ENCODE results near the gene KCNJ12. TPM values are rescaled to one million over a fixed set of nuclear protein-coding genes. Genes with fewer than 3 reads are reported as not detected.

The KCNJ12 gene
- total RNA-seq, 8 experiments from 2014 or later: 0.35 to 6.3 (median 2.7) TPM

DNA sequence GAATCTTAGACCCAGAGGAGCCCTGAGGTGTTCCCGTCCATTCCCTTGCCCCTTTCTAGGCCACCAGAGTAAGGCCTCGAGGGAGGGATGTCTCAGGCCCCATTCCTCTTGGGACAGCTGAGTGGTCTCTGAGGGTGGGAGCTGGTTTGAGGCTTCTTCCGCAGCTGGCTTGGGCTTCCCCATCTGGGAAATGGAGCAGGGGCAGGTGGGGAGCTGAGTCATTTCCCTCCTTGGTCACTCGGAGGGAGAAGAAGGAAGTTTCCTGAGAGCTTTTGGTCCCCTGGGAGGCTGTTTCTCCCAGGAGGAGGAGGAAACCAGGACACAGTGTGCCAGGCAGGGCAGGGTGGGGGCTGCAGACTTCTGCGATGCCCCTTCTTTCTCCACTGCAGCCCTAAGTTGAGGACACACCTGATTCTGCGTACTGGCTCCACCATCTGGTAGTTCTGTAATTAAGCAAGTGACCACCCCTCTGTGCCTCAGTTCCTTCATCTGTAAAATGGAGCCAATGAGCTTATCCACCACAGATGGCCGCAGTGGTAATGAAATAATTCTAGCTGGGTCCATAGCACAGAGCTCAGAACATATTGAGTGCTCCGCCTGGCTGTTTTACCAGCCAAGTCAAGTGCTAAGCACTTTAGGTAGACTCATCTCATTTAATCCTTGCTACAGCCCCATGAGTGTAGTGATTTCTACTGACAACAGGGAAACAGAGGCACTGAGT, 1.6 kb upstream of the KCNJ12 start:
- WGBS, 10 experiments: 79 to 100% (median 94%) methylated on average over 2 of the region's 8 CpGs; no CpG with 5 or more reads in 5 of the 10 experiments
- in situ Hi-C loops (cut with MboI; ENCODE audit: low pct_unique_long_range_greater_than_20kb in 2 of 9, low sequenced_read_pairs in 9 of 9, unreplicated experiment in 9 of 9): no loop called here
- Histone ChIP-seq H3K27ac (no peak overlapping the region), H3K4me1 (replicated peaks in 1 of 2) (peaks cover 38 to 51% of the 10 kb centered on the region in 2 donors), H3K4me3 (no peak overlapping the region)
- no peak for ATAC-seq (replicated peaks in 6 of 8)

GRCh38 chr17:21375162-21375560, 996 bp upstream of the KCNJ12 start:
- Histone ChIP-seq H3K27ac (no peak overlapping the region), H3K4me3 (no peak overlapping the region)
- WGBS, 10 experiments: 0 to 100% (median 80%) methylated on average over 1 to 2 of the region's 7 CpGs; no CpG with 5 or more reads in 5 of the 10 experiments

DNA sequence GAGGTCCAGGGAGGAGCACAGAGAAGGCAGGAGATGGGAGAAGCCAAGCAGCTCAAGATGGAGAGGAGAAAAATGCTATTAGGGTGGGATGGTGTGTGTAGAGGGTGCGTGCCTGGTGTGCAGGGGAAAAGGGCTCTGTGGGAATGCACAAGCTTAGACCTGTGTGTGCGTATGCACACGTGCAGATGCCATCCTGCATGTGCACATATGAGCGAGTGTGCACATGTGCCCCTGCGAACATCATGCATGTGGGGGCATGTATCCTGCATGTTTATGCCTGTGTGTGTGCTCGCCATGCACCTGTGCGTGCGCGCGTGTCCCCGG, 438 bp upstream of the KCNJ12 start:
- no peak overlapping the region for H3K27ac ChIP-seq
- peak in 1 of 8 experiments; percentile 50 for ATAC-seq (replicated peaks in 6 of 8)
- in situ Hi-C loops (cut with MboI; ENCODE audit: low pct_unique_long_range_greater_than_20kb in 2 of 9, low sequenced_read_pairs in 9 of 9, unreplicated experiment in 9 of 9): no loop called here
- 20 to 100% (median 63%) methylated on average over 1 to 8 of the region's 11 CpGs; no CpG with 5 or more reads in 4 of the 10 experiments for WGBS, 10 experiments
- peaks cover 28 to 40% of the 10 kb centered on the region in 2 donors for H3K4me1 ChIP-seq (replicated peaks in 1 of 2)
- peak overlapping the region in 3 of 5 donors; percentile 33 to 39 (median 38) for H3K4me3 ChIP-seq

More at GRCh38 chr17:21375162-21375560, 996 bp upstream of the KCNJ12 start:
- peaks cover 34 to 46% of the 10 kb centered on the region in 2 donors for H3K4me1 ChIP-seq (replicated peaks in 1 of 2)
- in situ Hi-C loops (cut with MboI; ENCODE audit: low pct_unique_long_range_greater_than_20kb in 2 of 9, low sequenced_read_pairs in 9 of 9, unreplicated experiment in 9 of 9): no loop called here
- no peak for ATAC-seq (replicated peaks in 6 of 8)

GRCh38 chr17:21376759-21377690, 868 bp downstream of the KCNJ12 start:
- H3K4me1 ChIP-seq (replicated peaks in 1 of 2): peaks cover 19 to 27% of the 10 kb centered on the region in 2 donors
- WGBS, 10 experiments: 0 to 6% (median 1%) methylated on average over 1 to 27 of the region's 80 CpGs; no CpG with 5 or more reads in 6 of the 10 experiments
- ATAC-seq (replicated peaks in 6 of 8): peak; percentile 17 to 84 (median 40)
- no peak overlapping the region for H3K27ac ChIP-seq
- in situ Hi-C loops (cut with MboI; ENCODE audit: low pct_unique_long_range_greater_than_20kb in 2 of 9, low sequenced_read_pairs in 9 of 9, unreplicated experiment in 9 of 9): no loop called here
- peak overlapping the region; percentile 33 to 42 (median 38) for H3K4me3 ChIP-seq

GRCh38 chr17:21377705-21378396, 1.7 kb downstream of the KCNJ12 start:
- in situ Hi-C loops (cut with MboI; ENCODE audit: low pct_unique_long_range_greater_than_20kb in 2 of 9, low sequenced_read_pairs in 9 of 9, unreplicated experiment in 9 of 9): no loop called here
- ATAC-seq (replicated peaks in 6 of 8): peak in 5 of 8 experiments; percentile 32 to 43 (median 39)
- WGBS, 10 experiments: 0 to 27% (median 6%) methylated on average over 1 to 6 of the region's 43 CpGs; no CpG with 5 or more reads in 4 of the 10 experiments
- H3K27ac ChIP-seq: no peak overlapping the region
- H3K4me1 ChIP-seq (replicated peaks in 1 of 2): peaks cover 20 to 27% of the 10 kb centered on the region in 2 donors
- peak overlapping the region; percentile 33 to 42 (median 38) for H3K4me3 ChIP-seq

GRCh38 chr17:21378553-21378952, 2.4 kb downstream of the KCNJ12 start:
- in situ Hi-C loops (cut with MboI; ENCODE audit: low pct_unique_long_range_greater_than_20kb in 2 of 9, low sequenced_read_pairs in 9 of 9, unreplicated experiment in 9 of 9): no loop called here
- WGBS, 10 experiments: 50 to 80% (median 60%) methylated on average over 1 of the region's 5 CpGs; no CpG with 5 or more reads in 7 of the 10 experiments
- Histone ChIP-seq H3K27ac (no peak overlapping the region), H3K4me1 (replicated peaks in 1 of 2) (peaks cover 25 to 27% of the 10 kb centered on the region in 2 donors), H3K4me3 (peak overlapping the region in 1 of 5 donors; percentile 42)
- ATAC-seq (replicated peaks in 6 of 8): no peak

GRCh38 chr17:21379080-21379711, 3.0 kb downstream of the KCNJ12 start:
- 100% methylated on average over 1 to 3 of the region's 17 CpGs; no CpG with 5 or more reads in 7 of the 10 experiments for WGBS, 10 experiments
- ATAC-seq (replicated peaks in 6 of 8): no peak
- no peak overlapping the region for H3K27ac ChIP-seq
- no peak overlapping the region for H3K4me3 ChIP-seq
- H3K4me1 ChIP-seq (replicated peaks in 1 of 2): peaks cover 25 to 27% of the 10 kb centered on the region in 2 donors
- in situ Hi-C loops (cut with MboI; ENCODE audit: low pct_unique_long_range_greater_than_20kb in 2 of 9, low sequenced_read_pairs in 9 of 9, unreplicated experiment in 9 of 9): no loop called here

GRCh38 chr17:21380659-21381058, 4.5 kb downstream of the KCNJ12 start:
- Histone ChIP-seq H3K4me3 (no peak overlapping the region), H3K4me1 (replicated peaks in 1 of 2) (peaks cover 20 to 23% of the 10 kb centered on the region in 2 donors), H3K27ac (no peak overlapping the region)
- in situ Hi-C loops (cut with MboI; ENCODE audit: low pct_unique_long_range_greater_than_20kb in 2 of 9, low sequenced_read_pairs in 9 of 9, unreplicated experiment in 9 of 9): no loop called here
- no peak for ATAC-seq (replicated peaks in 6 of 8)
- 44 to 80% (median 60%) methylated on average over 1 to 2 of the region's 3 CpGs; no CpG with 5 or more reads in 7 of the 10 experiments for WGBS, 10 experiments

GRCh38 chr17:21381076-21381706, 5.0 kb downstream of the KCNJ12 start:
- H3K27ac ChIP-seq: no peak overlapping the region
- H3K4me1 ChIP-seq (replicated peaks in 1 of 2): peaks cover 18 to 23% of the 10 kb centered on the region in 2 donors
- no peak for ATAC-seq (replicated peaks in 6 of 8)
- WGBS, 10 experiments: 52 to 100% (median 100%) methylated on average over 1 to 5 of the region's 6 CpGs; no CpG with 5 or more reads in 1 of the 10 experiments
- no peak overlapping the region for H3K4me3 ChIP-seq
- in situ Hi-C loops (cut with MboI; ENCODE audit: low pct_unique_long_range_greater_than_20kb in 2 of 9, low sequenced_read_pairs in 9 of 9, unreplicated experiment in 9 of 9): no loop called here

DNA sequence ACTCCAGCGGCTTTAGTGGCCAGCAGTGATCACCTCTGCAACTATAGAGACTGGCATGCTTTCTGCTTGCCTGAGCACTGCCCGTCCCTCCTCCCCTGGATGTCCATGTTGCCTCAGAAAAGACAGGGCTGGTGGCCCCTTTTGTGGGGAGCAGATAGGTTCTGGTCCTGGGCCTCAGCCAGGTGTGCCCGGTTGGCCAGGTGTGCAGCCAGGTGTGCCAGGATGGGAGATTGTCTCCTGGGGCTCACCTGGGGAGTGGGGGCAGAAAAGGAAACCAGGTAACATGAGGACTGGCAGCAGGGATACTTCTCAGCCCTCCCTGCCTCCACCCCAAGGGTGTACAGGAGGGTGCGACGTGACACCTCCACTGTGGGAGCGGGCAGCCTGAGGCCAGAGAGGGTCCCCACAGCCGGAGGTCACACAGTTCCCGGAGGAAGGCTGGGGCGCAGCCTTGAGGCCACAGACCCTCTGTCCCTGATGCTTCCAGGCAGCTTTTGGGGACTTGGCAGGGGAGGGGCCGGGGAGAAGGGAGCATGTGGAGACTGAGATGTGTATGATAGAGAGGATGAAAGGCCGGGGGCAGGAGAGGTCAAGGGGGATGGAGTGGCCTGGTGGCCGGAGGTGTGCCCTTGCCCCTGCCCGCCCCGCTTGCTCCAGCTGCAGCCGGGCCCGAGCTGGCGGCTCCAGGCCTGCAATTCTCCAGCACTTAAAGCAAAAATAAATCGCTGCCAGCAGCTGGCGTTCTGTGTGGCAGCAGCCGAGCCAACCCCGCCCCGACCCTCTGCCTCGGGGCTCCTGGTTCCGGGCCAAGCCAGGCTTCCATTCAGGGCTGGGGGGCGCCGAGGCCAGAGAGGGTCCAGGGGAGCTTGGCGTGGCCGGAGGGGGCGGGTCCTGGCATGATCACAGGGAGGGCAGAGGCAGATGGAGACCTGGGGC, 6.7 kb downstream of the KCNJ12 start:
- ATAC-seq (replicated peaks in 6 of 8): peak in 2 of 8 experiments; percentile 16 to 23
- H3K4me3 ChIP-seq: no peak overlapping the region
- peaks cover 12% of the 10 kb centered on the region in 2 donors for H3K4me1 ChIP-seq (replicated peaks in 1 of 2)
- H3K27ac ChIP-seq: no peak overlapping the region
- 0 to 100% (median 85%) methylated on average over 1 to 4 of the region's 29 CpGs; no CpG with 5 or more reads in 6 of the 10 experiments for WGBS, 10 experiments
- in situ Hi-C loops (cut with MboI; ENCODE audit: low pct_unique_long_range_greater_than_20kb in 2 of 9, low sequenced_read_pairs in 9 of 9, unreplicated experiment in 9 of 9): no loop called here

DNA sequence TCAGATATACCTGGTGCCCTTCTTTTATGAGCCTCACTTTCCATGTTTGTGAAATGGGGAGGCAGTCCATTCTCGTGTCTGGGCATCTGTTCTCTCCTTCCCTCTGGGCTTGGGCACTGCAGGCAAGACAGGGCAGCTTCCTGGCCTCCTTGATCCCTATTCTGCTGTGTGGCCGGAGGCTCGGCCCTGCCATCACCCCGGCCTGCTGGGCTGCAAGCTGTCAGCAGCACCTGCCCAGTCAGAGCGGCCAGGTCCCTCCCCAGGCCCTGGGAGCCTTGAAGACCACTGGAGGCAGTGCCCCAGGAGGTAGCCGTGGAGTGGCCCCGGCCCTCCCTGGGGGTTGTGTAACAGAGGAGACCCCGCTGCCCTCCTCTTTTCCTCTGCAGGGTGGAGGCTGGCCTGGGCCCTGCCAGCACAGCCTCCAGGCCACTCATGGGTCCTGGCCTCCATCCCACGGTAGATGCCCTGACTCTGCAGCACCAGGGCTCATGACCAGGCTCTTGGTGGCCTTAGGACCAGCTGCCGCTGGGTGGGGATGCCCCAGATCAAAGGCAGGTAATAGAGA, 9.2 kb downstream of the KCNJ12 start:
- WGBS, 10 experiments: 0 to 67% methylated on average over 1 of the region's 10 CpGs; no CpG with 5 or more reads in 8 of the 10 experiments
- no peak overlapping the region for H3K4me3 ChIP-seq
- no peak for ATAC-seq (replicated peaks in 6 of 8)
- peaks cover 20 to 22% of the 10 kb centered on the region in 2 donors for H3K4me1 ChIP-seq (replicated peaks in 1 of 2)
- H3K27ac ChIP-seq: no peak overlapping the region
- in situ Hi-C loops (cut with MboI; ENCODE audit: low pct_unique_long_range_greater_than_20kb in 2 of 9, low sequenced_read_pairs in 9 of 9, unreplicated experiment in 9 of 9): no loop called here

Data from motor neuron (in vitro differentiated cells).